Mucosa of rectum (tissue), 2 donors: ENCODE measurements around the gene PALLD.

ENCODE experiments used
- H3K27ac ChIP-seq, 2 donors: one replicate each; pipeline ENCODE4 v1.7.0; 2013; ENCODE audit warnings: inconsistent platforms in 2 of 2, low read depth in 2 of 2, low read length in 2 of 2
- H3K27me3 ChIP-seq, 2 donors: one replicate each; pipeline ENCODE4 v1.7.0; 2013; ENCODE audit warnings: low read length in 2 of 2; ENCODE audit not compliant: control insufficient read depth in 2 of 2, insufficient read depth in 2 of 2
- H3K36me3 ChIP-seq, 2 donors: one replicate each; pipeline ENCODE4 v1.7.0; 2013; ENCODE audit warnings: low read length in 2 of 2; ENCODE audit not compliant: control insufficient read depth in 2 of 2, insufficient read depth in 2 of 2
- H3K4me1 ChIP-seq, 2 donors: one replicate each; pipeline ENCODE4 v1.7.0; 2013; ENCODE audit warnings: low read length in 2 of 2, mild to moderate bottlenecking in 1 of 2; ENCODE audit not compliant: control insufficient read depth in 2 of 2, insufficient read depth in 2 of 2
- H3K4me3 ChIP-seq, 2 donors: one replicate each; pipeline ENCODE4 v1.7.0; 2013; ENCODE audit warnings: low read length in 2 of 2
- H3K9ac ChIP-seq, 2 donors: one replicate each; pipeline ENCODE4 v1.7.0; 2013; ENCODE audit warnings: low read length in 2 of 2, low read depth in 1 of 2, mild to moderate bottlenecking in 1 of 2
- H3K9me3 ChIP-seq, 2 donors: one replicate each; pipeline ENCODE4 v1.7.0; 2013; ENCODE audit warnings: low read length in 2 of 2; ENCODE audit not compliant: control insufficient read depth in 2 of 2
- donor health status: healthy.
- donor health status: Normal muscosa, but diverticular disease.

The PALLD gene

GRCh38 chr4:168880072-168880675, 383.3 kb downstream of the PALLD start:
- Histone ChIP-seq H3K4me3 (no peak overlapping the region), H3K27ac (no peak overlapping the region), H3K9me3 (no peaks in the 10 kb centered on the region), H3K9ac (no peak overlapping the region), H3K27me3 (no peaks in the 10 kb centered on the region), H3K36me3 (peaks cover 3 to 6% of the 10 kb centered on the region in 2 donors), H3K4me1 (peaks cover 0 to 7% of the 10 kb centered on the region in 2 donors)

GRCh38 chr4:168880811-168881595, 384.2 kb downstream of the PALLD start:
- no peaks in the 10 kb centered on the region for H3K27me3 ChIP-seq
- H3K36me3 ChIP-seq = peaks cover 3 to 7% of the 10 kb centered on the region in 2 donors
- H3K27ac ChIP-seq = no peak overlapping the region
- no peak overlapping the region for H3K9ac ChIP-seq
- peaks cover 0 to 7% of the 10 kb centered on the region in 2 donors for H3K4me1 ChIP-seq
- H3K4me3 ChIP-seq = no peak overlapping the region
- H3K9me3 ChIP-seq = no peaks in the 10 kb centered on the region

- Histone ChIP-seq H3K4me3 (no peak overlapping the region), H3K36me3 (peaks cover 3 to 7% of the 10 kb centered on the region in 2 donors), H3K9me3 (no peaks in the 10 kb centered on the region), H3K27me3 (no peaks in the 10 kb centered on the region), H3K4me1 (peaks cover 0 to 7% of the 10 kb centered on the region in 2 donors), H3K27ac (no peak overlapping the region), H3K9ac (no peak overlapping the region)
Measured at GRCh38 chr4:168881781-168882420, 385.0 kb downstream of the PALLD start.

GRCh38 chr4:168882650-168883233, 385.9 kb downstream of the PALLD start:
- H3K4me3 ChIP-seq = no peak overlapping the region
- peaks cover 3 to 7% of the 10 kb centered on the region in 2 donors for H3K36me3 ChIP-seq
- H3K27me3 ChIP-seq = no peaks in the 10 kb centered on the region
- no peak overlapping the region for H3K27ac ChIP-seq
- no peak overlapping the region for H3K9ac ChIP-seq
- H3K4me1 ChIP-seq = peaks cover 0 to 4% of the 10 kb centered on the region in 2 donors
- no peaks in the 10 kb centered on the region for H3K9me3 ChIP-seq

- no peaks in the 10 kb centered on the region for H3K9me3 ChIP-seq
- H3K4me1 ChIP-seq = peaks cover 0 to 4% of the 10 kb centered on the region in 2 donors
- H3K36me3 ChIP-seq = peaks cover 3 to 7% of the 10 kb centered on the region in 2 donors
- no peak overlapping the region for H3K4me3 ChIP-seq
- no peak overlapping the region for H3K27ac ChIP-seq
- H3K27me3 ChIP-seq = no peaks in the 10 kb centered on the region
- no peak overlapping the region for H3K9ac ChIP-seq
Measured at GRCh38 chr4:168883513-168883912, 386.7 kb downstream of the PALLD start.

- Histone ChIP-seq H3K9ac (no peak overlapping the region), H3K36me3 (peaks cover 3 to 7% of the 10 kb centered on the region in 2 donors), H3K27me3 (no peaks in the 10 kb centered on the region), H3K4me1 (peaks cover 0 to 4% of the 10 kb centered on the region in 2 donors), H3K27ac (no peak overlapping the region), H3K4me3 (no peak overlapping the region), H3K9me3 (no peaks in the 10 kb centered on the region)
Measured at GRCh38 chr4:168884251-168885124, 387.6 kb downstream of the PALLD start.

GRCh38 chr4:168885400-168885799, 388.5 kb downstream of the PALLD start:
- Histone ChIP-seq H3K4me1 (no peaks in the 10 kb centered on the region), H3K36me3 (peaks cover 3 to 7% of the 10 kb centered on the region in 2 donors), H3K9ac (no peak overlapping the region), H3K27ac (no peak overlapping the region), H3K4me3 (no peak overlapping the region), H3K9me3 (no peaks in the 10 kb centered on the region), H3K27me3 (no peaks in the 10 kb centered on the region)

GRCh38 chr4:168886351-168886750, 389.5 kb downstream of the PALLD start:
- Histone ChIP-seq H3K27me3 (no peaks in the 10 kb centered on the region), H3K4me3 (no peak overlapping the region), H3K27ac (no peak overlapping the region), H3K4me1 (no peaks in the 10 kb centered on the region), H3K9me3 (no peaks in the 10 kb centered on the region), H3K9ac (no peak overlapping the region), H3K36me3 (peaks cover 7 to 12% of the 10 kb centered on the region in 2 donors)

- H3K9ac ChIP-seq = no peak overlapping the region
- H3K4me3 ChIP-seq = no peak overlapping the region
- no peaks in the 10 kb centered on the region for H3K4me1 ChIP-seq
- peaks cover 8 to 16% of the 10 kb centered on the region in 2 donors for H3K36me3 ChIP-seq
- H3K27ac ChIP-seq = no peak overlapping the region
- H3K9me3 ChIP-seq = no peaks in the 10 kb centered on the region
- no peaks in the 10 kb centered on the region for H3K27me3 ChIP-seq
Measured at GRCh38 chr4:168887809-168888208, 391.0 kb downstream of the PALLD start.
